ENCODE measurements around the gene CDT1. TPM values are rescaled to one million over a fixed set of nuclear protein-coding genes. Genes with fewer than 3 reads are reported as not detected.

The CDT1 gene
- total and polyA plus RNA-seq, 12 donors = 0.29 to 5.7 (median 1.6) TPM; not detected in 1

- no peaks in the 10 kb centered on the region for H3K4me1 ChIP-seq (replicated peaks in 1 of 2)
- H3K27me3 ChIP-seq = no peaks in the 10 kb centered on the region
- H3K4me3 ChIP-seq = no peak overlapping the region
- WGBS, 4 donors = 54 to 76% (median 73%) methylated on average over 6 to 11 of the region's 11 CpGs
- intact Hi-C loops (cut with DNase I) = no loop called here
- DNase-seq = no peak
- H3K36me3 ChIP-seq (replicated peaks in 1 of 2) = peaks cover 0 to 13% of the 10 kb centered on the region in 2 donors
- TF ChIP-seq CTCF (IDR thresholded peaks at IDR 0.05) (no peak), POLR2A (IDR thresholded peaks at IDR 0.05) (no peak)
- peak overlapping the region in 2 of 5 donors; percentile 20 to 49 for H3K27ac ChIP-seq
- no peaks in the 10 kb centered on the region for H3K9me3 ChIP-seq (replicated peaks in 1 of 3)
These were observed 26.7 kb downstream of the CDT1 start for GRCh38 chr16:88830258-88830657.

GRCh38 chr16:88830783-88831182 is 27.2 kb downstream of the CDT1 start:
- TF ChIP-seq CTCF (IDR thresholded peaks at IDR 0.05) (no peak), POLR2A (IDR thresholded peaks at IDR 0.05) (no peak)
- Histone ChIP-seq H3K9me3 (replicated peaks in 1 of 3) (no peaks in the 10 kb centered on the region), H3K4me1 (replicated peaks in 1 of 2) (no peaks in the 10 kb centered on the region), H3K4me3 (no peak overlapping the region), H3K36me3 (replicated peaks in 1 of 2) (peaks cover 0 to 13% of the 10 kb centered on the region in 2 donors), H3K27ac (peak overlapping the region in 2 of 5 donors; percentile 20 to 49), H3K27me3 (no peaks in the 10 kb centered on the region)
- WGBS, 4 donors = 88 to 95% (median 92%) methylated on average over 13 to 14 of the region's 14 CpGs
- DNase-seq = no peak
- intact Hi-C loops (cut with DNase I) = no loop called here

GRCh38 chr16:88831838-88832237 is 28.2 kb downstream of the CDT1 start:
- intact Hi-C loops (cut with DNase I) = no loop called here
- no peaks in the 10 kb centered on the region for H3K27me3 ChIP-seq
- no peaks in the 10 kb centered on the region for H3K9me3 ChIP-seq (replicated peaks in 1 of 3)
- peaks cover 0 to 9% of the 10 kb centered on the region in 2 donors for H3K36me3 ChIP-seq (replicated peaks in 1 of 2)
- 60 to 70% (median 64%) methylated on average over 1 to 13 of the region's 13 CpGs for WGBS, 4 donors
- no peak overlapping the region for H3K4me3 ChIP-seq
- H3K27ac ChIP-seq = no peak overlapping the region
- TF ChIP-seq CTCF (IDR thresholded peaks at IDR 0.05) = peak in 2 of 6 experiments; percentile 12 to 30
- TF ChIP-seq POLR2A (IDR thresholded peaks at IDR 0.05) = no peak
- no peaks in the 10 kb centered on the region for H3K4me1 ChIP-seq (replicated peaks in 1 of 2)
- peak in 2 of 7 donors; percentile 51 to 67 for DNase-seq

- 91 to 97% (median 97%) methylated on average over 9 to 13 of the region's 13 CpGs for WGBS, 4 donors
- intact Hi-C loops (cut with DNase I) = no loop called here
- no peak for DNase-seq
- TF ChIP-seq POLR2A (IDR thresholded peaks at IDR 0.05) = no peak
- no peak for TF ChIP-seq CTCF (IDR thresholded peaks at IDR 0.05)
- H3K27ac ChIP-seq = no peak overlapping the region
- H3K4me3 ChIP-seq = no peak overlapping the region
- H3K36me3 ChIP-seq (replicated peaks in 1 of 2) = peaks cover 0 to 4% of the 10 kb centered on the region in 2 donors
- H3K9me3 ChIP-seq (replicated peaks in 1 of 3) = no peaks in the 10 kb centered on the region
- no peaks in the 10 kb centered on the region for H3K27me3 ChIP-seq
- H3K4me1 ChIP-seq (replicated peaks in 1 of 2) = no peaks in the 10 kb centered on the region
These were observed 29.5 kb downstream of the CDT1 start for GRCh38 chr16:88833086-88833485.
